HL-60 (cell line): Measurements from ENCODE around the gene CREB3L1.
A peak's percentile ranks its signal among the peaks of the same experiment; 100 is the strongest.

Experiments used
- DNase-seq, 2 experiments: peaks; one replicate each; pipeline ENCODE4 v3.0.0-alpha.2; 2010 to 2020; ENCODE audit warnings: low read depth in 1 of 2, low spot score in 1 of 2
- H3K27ac ChIP-seq: fragments of 250-450 bp; sonication (Bioruptor Pico); replicated peaks from 2 replicates; pipeline ENCODE4 v1.5.1; 2020; ENCODE audit warnings: mild to moderate bottlenecking, moderate library complexity
- H3K27me3 ChIP-seq: fragments of 250-450 bp; sonication (Bioruptor Pico); 2 replicates; pipeline ENCODE4 v1.5.1; 2021; ENCODE audit warnings: mild to moderate bottlenecking, moderate library complexity; ENCODE audit not compliant: insufficient read depth, poor library complexity, severe bottlenecking
- H3K4me3 ChIP-seq: replicated peaks from 2 replicates; pipeline ENCODE4 v1.5.1; 2011; ENCODE audit warnings: mild to moderate bottlenecking, control low read depth, low read length; ENCODE audit not compliant: insufficient read depth
- GABPA ChIP-seq: IDR thresholded peaks from 2 replicates; pipeline ENCODE4 v1.6.1; 2012; ENCODE audit warnings: low read depth
- POLR2AphosphoS5 ChIP-seq: IDR thresholded peaks from 2 replicates; pipeline ENCODE4 v1.6.1; 2012; ENCODE audit warnings: low read depth
- SPI1 ChIP-seq: IDR thresholded peaks from 2 replicates; pipeline ENCODE4 v1.6.1; 2012; ENCODE audit warnings: low read depth, mild to moderate bottlenecking, borderline replicate concordance
- TF ChIP-seq, protein P1 (sequence below): IDR thresholded peaks from 2 replicates; pipeline ENCODE4 v1.6.1; 2012; ENCODE audit warnings: low read depth; ENCODE audit not compliant: insufficient replicate concordance
- TF ChIP-seq, protein P2 (sequence below): IDR thresholded peaks from one replicate; pipeline ENCODE4 v1.5.1; 2011; ENCODE audit warnings: low read length, control low read depth, inconsistent platforms; ENCODE audit not compliant: insufficient read depth

Gene CREB3L1

DNA sequence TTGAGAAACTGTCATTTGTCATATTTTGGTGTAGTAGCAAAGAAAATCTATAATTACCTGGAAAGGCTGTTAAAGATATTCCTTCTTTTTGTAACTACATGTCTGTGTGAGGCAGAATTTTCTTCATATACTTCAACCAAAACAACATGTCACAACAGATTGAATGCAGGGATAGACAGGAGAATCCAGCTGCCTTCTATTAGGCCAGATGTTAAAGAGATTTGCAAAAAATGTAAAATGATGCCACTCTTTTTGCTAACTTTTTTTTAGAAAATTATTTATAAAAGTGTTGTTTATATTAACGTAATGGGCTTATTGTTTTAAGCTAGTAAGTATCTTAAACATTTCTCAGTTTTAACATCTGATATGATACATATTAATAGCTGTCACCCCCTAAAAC lies 82.5 kb downstream of the CREB3L1 start:
- Histone ChIP-seq H3K27ac (peak overlapping the region; percentile 97; the same call in 1 of the 2 replicates), H3K27me3 (no peaks in the 10 kb centered on the region), H3K4me3 (no peak overlapping the region)
- DNase-seq = no peak
- TF ChIP-seq, protein P1, sequence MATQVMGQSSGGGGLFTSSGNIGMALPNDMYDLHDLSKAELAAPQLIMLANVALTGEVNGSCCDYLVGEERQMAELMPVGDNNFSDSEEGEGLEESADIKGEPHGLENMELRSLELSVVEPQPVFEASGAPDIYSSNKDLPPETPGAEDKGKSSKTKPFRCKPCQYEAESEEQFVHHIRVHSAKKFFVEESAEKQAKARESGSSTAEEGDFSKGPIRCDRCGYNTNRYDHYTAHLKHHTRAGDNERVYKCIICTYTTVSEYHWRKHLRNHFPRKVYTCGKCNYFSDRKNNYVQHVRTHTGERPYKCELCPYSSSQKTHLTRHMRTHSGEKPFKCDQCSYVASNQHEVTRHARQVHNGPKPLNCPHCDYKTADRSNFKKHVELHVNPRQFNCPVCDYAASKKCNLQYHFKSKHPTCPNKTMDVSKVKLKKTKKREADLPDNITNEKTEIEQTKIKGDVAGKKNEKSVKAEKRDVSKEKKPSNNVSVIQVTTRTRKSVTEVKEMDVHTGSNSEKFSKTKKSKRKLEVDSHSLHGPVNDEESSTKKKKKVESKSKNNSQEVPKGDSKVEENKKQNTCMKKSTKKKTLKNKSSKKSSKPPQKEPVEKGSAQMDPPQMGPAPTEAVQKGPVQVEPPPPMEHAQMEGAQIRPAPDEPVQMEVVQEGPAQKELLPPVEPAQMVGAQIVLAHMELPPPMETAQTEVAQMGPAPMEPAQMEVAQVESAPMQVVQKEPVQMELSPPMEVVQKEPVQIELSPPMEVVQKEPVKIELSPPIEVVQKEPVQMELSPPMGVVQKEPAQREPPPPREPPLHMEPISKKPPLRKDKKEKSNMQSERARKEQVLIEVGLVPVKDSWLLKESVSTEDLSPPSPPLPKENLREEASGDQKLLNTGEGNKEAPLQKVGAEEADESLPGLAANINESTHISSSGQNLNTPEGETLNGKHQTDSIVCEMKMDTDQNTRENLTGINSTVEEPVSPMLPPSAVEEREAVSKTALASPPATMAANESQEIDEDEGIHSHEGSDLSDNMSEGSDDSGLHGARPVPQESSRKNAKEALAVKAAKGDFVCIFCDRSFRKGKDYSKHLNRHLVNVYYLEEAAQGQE = no peak
- TF ChIP-seq GABPA = no peak
- TF ChIP-seq, protein P2, sequence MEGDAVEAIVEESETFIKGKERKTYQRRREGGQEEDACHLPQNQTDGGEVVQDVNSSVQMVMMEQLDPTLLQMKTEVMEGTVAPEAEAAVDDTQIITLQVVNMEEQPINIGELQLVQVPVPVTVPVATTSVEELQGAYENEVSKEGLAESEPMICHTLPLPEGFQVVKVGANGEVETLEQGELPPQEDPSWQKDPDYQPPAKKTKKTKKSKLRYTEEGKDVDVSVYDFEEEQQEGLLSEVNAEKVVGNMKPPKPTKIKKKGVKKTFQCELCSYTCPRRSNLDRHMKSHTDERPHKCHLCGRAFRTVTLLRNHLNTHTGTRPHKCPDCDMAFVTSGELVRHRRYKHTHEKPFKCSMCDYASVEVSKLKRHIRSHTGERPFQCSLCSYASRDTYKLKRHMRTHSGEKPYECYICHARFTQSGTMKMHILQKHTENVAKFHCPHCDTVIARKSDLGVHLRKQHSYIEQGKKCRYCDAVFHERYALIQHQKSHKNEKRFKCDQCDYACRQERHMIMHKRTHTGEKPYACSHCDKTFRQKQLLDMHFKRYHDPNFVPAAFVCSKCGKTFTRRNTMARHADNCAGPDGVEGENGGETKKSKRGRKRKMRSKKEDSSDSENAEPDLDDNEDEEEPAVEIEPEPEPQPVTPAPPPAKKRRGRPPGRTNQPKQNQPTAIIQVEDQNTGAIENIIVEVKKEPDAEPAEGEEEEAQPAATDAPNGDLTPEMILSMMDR = no peak
- no peak for TF ChIP-seq SPI1
- TF ChIP-seq POLR2AphosphoS5 = no peak

DNA sequence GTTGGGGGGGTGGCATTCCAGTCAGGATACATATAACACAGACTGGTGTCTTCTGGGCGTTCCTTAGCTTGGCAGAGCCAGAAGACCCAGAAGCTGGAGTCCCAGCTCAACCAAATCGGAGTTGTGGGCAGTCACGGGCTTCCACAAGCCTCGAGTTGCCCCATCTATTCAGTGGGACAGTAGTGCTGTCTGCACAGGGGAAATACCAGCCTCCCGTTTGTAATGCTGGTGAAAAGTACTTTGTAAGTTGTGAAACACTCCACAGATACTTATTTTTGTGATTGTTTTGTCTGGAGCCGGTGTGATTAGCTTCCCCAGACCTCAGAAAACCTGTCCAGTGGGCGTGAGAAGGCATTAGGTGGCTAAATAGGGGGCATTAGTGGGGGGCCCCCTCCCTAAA lies 83.4 kb downstream of the CREB3L1 start:
- TF ChIP-seq POLR2AphosphoS5 (no peak), SPI1 (no peak), GABPA (no peak)
- TF ChIP-seq, protein P1 = no peak
- TF ChIP-seq, protein P2 = no peak
- peak in 1 of 2 experiments; percentile 81 for DNase-seq
- Histone ChIP-seq H3K4me3 (peak overlapping the region; percentile 59), H3K27ac (peak overlapping the region; percentile 97), H3K27me3 (no peaks in the 10 kb centered on the region)

- peak; percentile 73 to 94 for DNase-seq
- no peaks in the 10 kb centered on the region for H3K27me3 ChIP-seq
- peak overlapping the region; percentile 97 for H3K27ac ChIP-seq
- TF ChIP-seq GABPA (no peak), POLR2AphosphoS5 (peak; percentile 68; the same call in 1 of the 2 replicates), SPI1 (peak; percentile 99)
- TF ChIP-seq, protein P1 = no peak
- TF ChIP-seq, protein P2 = no peak
- H3K4me3 ChIP-seq = peak overlapping the region; percentile 59
Observed at GRCh38 chr11:46361283-46362155, 84.1 kb downstream of the CREB3L1 start.
